Activated T-cell treated with anti-CD3 and anti-CD28 coated beads for 1 hour (primary cell): ENCODE data around the gene ANKS3.
A peak's percentile ranks its signal among the peaks of the same experiment; 100 is the strongest.
"Not testable (repeated sequence)": the region's sequence is repeated elsewhere in the genome, so short reads cannot be mapped to it uniquely, and the experiment has no call there.

Experiments used
- DNase-seq: peaks from one replicate; pipeline ENCODE4 v3.0.0-alpha.2; 2020; ENCODE audit warnings: low read depth

ANKS3 gene

GRCh38 chr16:4754865-4755264 lies 20.8 kb upstream of the ANKS3 start:
- DNase-seq: no peak

- no peak for DNase-seq
Observed at GRCh38 chr16:4753227-4753626, 19.2 kb upstream of the ANKS3 start.

- no peak for DNase-seq
Observed at GRCh38 chr16:4752351-4753100, 18.5 kb upstream of the ANKS3 start.

GRCh38 chr16:4750896-4751295 lies 16.8 kb upstream of the ANKS3 start:
- DNase-seq: no peak

- DNase-seq: no peak
Observed at GRCh38 chr16:4749700-4750257, 15.7 kb upstream of the ANKS3 start.

GRCh38 chr16:4748682-4749411 lies 14.8 kb upstream of the ANKS3 start:
- DNase-seq: no peak

- DNase-seq: no peak
Observed at GRCh38 chr16:4747906-4748681, 14.0 kb upstream of the ANKS3 start.

- DNase-seq: no peak
Observed at GRCh38 chr16:4746991-4747574, 13.0 kb upstream of the ANKS3 start.

GRCh38 chr16:4746215-4746614 lies 12.1 kb upstream of the ANKS3 start:
- no peak for DNase-seq

- no peak for DNase-seq
Observed at GRCh38 chr16:4745274-4745569, 11.2 kb upstream of the ANKS3 start.

- no peak for DNase-seq
Observed at GRCh38 chr16:4744555-4745273, 10.6 kb upstream of the ANKS3 start.

- DNase-seq: no peak
Observed at GRCh38 chr16:4743226-4743878, 9.3 kb upstream of the ANKS3 start.

- not testable (repeated sequence) for DNase-seq
Observed at GRCh38 chr16:4738370-4738769, 4.3 kb upstream of the ANKS3 start.

- no peak for DNase-seq
Observed at GRCh38 chr16:4737545-4737944, 3.5 kb upstream of the ANKS3 start.

GRCh38 chr16:4736546-4736945 lies 2.5 kb upstream of the ANKS3 start:
- DNase-seq: no peak

- DNase-seq: peak; percentile 93
Observed at GRCh38 chr16:4734730-4735535, 862 bp upstream of the ANKS3 start.

GRCh38 chr16:4733747-4734062 lies 366 bp downstream of the ANKS3 start:
- DNase-seq: peak; percentile 6

- DNase-seq: no peak
Observed at GRCh38 chr16:4733211-4733742, 794 bp downstream of the ANKS3 start.

GRCh38 chr16:4729876-4730275 lies 4.2 kb downstream of the ANKS3 start:
- no peak for DNase-seq

GRCh38 chr16:4728676-4729075 lies 5.4 kb downstream of the ANKS3 start:
- no peak for DNase-seq
